CD1c-positive myeloid dendritic cell (primary cell): ENCODE results near the gene NINL.
"Not testable (repeated sequence)": the region's sequence is repeated elsewhere in the genome, so short reads cannot be mapped to it uniquely, and the experiment has no call there.

Experiments used
- DNase-seq: peaks from one replicate; pipeline ENCODE4 v3.0.0-alpha.2; 2016; ENCODE audit errors: extremely low spot score

The NINL gene

GRCh38 chr20:25503051-25503639 is 82.2 kb downstream of the NINL start:
- not testable (repeated sequence) for DNase-seq

- DNase-seq, result no peak
These were observed 84.4 kb downstream of the NINL start for GRCh38 chr20:25500880-25501351.

DNA sequence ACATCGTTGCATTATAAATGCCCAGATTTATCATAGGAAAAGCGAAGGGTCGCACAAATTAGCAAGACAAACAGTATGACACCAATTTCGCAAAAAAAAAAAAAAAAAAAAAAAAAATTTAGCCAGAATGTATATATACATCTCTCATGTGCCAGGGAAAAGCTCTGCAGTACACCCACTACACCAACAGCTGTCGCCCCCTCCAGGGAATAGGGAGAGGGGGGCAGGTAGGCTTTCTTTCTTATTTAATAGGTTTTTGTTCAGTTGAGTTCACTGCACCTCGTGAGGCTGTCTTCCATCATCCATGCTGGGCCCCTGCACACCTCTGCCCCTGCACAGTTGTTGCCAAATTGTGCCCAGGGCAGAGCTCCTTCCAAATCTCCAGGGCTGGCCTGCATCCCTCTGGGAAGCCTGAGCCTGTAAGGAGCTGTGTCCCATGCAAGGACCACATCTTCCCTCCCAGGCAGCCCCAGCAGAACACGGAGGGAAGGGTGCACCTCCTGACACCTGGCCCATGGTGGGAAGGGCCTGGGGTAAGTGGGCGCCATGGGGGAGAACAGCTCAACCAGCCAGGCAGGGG is 85.4 kb downstream of the NINL start:
- DNase-seq, result no peak

DNA sequence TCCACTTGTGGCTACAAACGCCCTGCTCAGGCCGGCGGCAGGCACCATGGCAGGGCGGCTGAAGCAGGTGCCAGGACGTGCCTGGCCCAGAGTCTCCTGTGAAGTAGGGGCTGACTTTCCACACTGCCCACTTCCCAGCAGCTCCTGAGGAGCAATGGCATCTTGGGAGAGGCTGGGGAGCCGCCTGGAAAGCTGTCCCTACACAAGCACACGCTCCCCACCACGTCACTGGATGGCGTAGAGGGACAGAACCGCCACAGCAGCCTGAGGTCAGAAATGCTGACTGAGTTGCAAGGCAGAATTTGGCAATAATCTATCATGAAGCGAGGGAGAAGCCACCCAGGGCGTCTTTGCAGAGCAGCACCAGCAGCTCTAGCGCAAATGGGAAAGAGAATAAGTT is 86.3 kb downstream of the NINL start:
- DNase-seq, result no peak

GRCh38 chr20:25498280-25498606 is 87.1 kb downstream of the NINL start:
- DNase-seq, result no peak

DNA sequence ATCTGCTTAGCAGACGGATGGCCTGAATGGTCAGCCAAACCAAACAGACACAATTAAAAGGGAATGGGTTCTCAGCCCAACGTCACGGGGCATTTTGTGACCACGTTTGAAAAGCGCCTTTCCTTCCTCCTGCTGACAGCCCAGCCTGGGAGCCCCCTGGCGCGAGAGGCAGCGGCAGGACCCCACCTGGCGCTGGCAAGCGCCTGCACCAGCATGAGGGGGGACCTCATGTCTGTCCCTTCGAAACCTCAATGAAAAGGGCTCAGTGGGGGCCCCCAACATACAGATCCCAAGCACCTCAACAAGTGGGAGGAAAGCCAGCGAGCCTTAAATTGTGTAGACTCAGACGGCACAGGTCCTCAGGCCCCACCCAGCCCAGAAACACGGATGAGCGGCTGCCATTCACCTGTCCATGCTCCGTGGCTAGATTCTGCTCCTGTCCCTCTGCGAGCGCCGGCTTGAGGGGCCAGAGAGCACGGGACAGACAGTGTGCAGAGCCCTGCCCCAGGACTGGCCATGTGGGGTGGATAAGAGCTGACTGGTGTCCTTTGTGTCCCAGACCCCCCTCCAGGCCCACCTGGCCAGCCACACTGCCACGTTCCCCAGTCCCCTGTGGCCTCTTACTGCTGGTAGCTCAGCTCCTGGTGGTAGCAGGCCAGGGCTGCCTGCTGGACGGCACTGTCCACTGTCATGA is 87.6 kb downstream of the NINL start:
- DNase-seq, result no peak

- no peak for DNase-seq
These were observed 88.3 kb downstream of the NINL start for GRCh38 chr20:25496968-25497401.

DNA sequence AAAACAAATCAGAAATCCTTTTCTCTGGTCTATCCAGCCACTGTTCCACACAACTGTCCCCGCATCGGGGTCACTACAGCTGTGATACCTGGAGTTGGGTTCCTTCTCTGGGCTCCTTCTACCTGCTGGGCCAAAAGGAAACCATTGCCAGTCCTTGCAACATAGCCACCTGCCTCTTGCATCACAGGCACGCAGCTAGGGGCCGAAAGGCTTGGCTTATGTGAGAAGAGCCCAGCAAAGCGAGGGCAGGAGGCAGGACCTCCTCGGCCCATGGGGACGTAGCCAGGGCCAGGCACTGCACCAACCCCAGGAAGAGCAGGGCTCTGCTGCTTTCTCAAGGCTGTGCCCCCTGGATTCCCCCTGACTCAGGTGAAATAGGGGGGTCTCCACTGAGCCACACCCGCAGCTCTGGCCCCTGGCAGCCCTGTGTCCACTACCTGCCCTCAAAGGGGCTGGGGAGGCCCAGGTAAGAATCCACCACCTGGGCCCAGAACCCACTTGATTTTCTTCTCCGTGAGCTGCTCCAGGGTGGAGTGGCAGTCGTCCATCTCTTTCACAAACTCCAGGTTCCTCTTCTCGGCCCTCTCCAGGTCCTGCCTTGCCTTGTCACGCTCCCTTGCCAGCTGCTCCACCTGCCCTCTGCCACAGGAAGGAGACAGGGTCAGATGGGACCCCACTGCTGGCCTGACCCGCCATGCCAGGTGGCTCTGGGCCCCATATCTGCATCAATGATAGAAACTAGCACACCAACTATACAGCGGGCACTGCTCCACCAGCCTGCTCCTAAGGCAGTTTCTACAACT is 89.0 kb downstream of the NINL start:
- no peak for DNase-seq

GRCh38 chr20:25495189-25495824 is 90.0 kb downstream of the NINL start:
- DNase-seq, result no peak

DNA sequence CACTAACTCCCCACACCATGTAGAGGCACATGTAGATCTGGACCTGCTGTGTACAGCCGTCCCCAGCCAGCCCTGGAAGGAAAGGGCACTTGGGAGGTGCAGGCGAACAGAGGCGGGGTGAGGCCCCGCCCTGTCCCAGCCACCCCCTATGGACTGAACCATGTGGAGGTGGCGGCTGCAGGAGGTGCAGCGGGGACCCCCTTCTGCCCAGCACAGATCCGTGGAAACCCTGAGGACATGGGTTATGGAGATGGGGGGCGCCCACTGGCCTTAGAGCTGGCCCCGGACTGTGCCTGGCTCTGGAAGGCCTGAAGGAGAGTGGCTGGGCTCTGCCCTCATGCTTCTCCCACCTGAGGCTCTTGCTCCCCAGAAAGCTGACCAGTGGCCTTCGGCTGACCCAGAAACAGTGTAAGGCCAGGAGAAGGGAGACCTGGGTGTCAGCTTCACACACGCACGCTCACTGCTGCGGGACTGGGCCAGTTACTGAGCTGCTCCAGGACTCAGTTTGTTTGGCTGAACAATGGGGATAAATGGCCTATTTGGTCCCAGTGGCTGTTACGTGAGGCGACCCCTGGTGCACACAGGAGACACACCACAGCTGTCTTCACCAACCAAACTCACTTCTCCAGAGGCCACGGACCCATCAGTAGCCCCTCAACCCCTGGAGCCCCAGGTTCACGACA is 90.7 kb downstream of the NINL start:
- no peak for DNase-seq

DNA sequence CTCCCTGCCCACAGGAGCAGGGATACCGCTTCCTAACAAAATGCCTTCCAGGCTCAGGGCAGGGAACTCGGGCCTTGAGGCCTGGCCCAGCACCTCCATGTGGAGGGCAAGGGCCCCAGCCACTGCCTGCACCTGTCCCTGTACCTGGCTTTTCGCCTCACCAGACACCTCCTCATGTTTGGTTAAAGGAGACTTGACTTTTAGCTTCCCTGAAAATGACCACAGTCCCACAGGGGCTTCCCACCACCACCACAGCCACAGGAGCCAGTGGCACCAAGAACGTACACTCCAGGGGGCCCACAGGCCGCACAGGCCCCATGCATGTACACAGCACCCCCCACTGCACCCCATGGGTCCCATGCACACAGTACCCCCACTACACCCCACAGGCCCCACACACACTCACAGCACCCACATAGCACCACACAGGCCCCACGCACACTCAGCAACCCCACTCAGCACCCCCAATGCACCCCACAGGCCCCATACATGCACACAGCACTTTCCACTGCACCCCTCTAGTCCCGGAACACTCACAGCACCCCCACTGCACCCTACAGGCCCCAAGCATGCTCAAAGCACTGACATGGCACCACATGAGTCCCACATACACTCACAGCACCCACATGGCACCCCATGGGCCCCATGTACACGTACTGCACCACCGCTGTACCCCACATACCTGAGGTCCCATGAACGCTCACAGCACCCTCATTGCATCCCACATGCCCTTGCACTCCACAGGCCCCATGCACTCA is 91.4 kb downstream of the NINL start:
- no peak for DNase-seq

GRCh38 chr20:25493137-25493536 is 92.2 kb downstream of the NINL start:
- DNase-seq, result no peak

GRCh38 chr20:25491446-25492038 is 93.8 kb downstream of the NINL start:
- DNase-seq, result no peak

- DNase-seq, result no peak
These were observed 94.5 kb downstream of the NINL start for GRCh38 chr20:25490656-25491445.

GRCh38 chr20:25489221-25489871 is 96.0 kb downstream of the NINL start:
- no peak for DNase-seq

GRCh38 chr20:25487975-25488374 is 97.4 kb downstream of the NINL start:
- no peak for DNase-seq

- DNase-seq, result no peak
These were observed 98.0 kb downstream of the NINL start for GRCh38 chr20:25487306-25487705.

GRCh38 chr20:25486377-25486776 is 99.0 kb downstream of the NINL start:
- no peak for DNase-seq

DNA sequence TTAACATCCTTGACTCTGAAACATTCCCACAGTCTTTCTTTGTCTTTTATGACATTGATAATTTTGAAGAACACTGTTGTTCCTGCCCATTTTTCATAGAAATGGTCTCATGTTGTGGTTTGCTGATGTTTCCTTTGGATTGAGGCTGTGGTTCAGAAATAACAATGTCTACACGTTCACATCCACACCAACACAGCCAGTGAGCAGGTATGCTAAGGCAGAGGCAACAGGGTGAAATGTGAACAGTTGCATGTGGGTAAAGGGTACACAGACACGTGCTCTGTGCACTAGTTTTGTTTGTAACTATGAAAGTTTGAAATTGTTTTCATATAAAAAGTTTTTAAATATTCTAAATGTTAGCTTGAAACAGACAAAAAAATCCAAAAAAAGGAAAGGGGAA is 99.5 kb downstream of the NINL start:
- DNase-seq, result no peak
